Omental fat pad (tissue), 4 donors: ENCODE results near the gene PRKCE. TPM values are rescaled to one million over a fixed set of nuclear protein-coding genes. Genes with fewer than 3 reads are reported as not detected.

ENCODE experiments used
- ATAC-seq: fragments of 150-250 bp; one replicate; pipeline ENCODE4 v1.9.1; 2016; ENCODE audit warnings: mild to moderate bottlenecking, moderate library complexity; ENCODE audit not compliant: low FRiP score
- DNase-seq: peaks from one replicate; pipeline ENCODE4 v3.0.0-alpha.2; 2019; ENCODE audit warnings: low spot score
- CTCF ChIP-seq, 3 donors: fragments of 450-650 bp; IDR thresholded peaks; one replicate each; pipeline ENCODE4 v1.5.1; 2016 to 2017; ENCODE audit warnings: antibody characterized with exemption in 3 of 3, mild to moderate bottlenecking in 3 of 3, moderate library complexity in 2 of 3
- total RNA-seq, 4 donors: library from RNA; depleted of rRNA; stranded (reverse); fragments of >200 nt; gene quantifications; one replicate each; pipeline ENCODE4 v1.1.0, GENCODE V29; 2016

PRKCE gene
- total RNA-seq, 4 donors from 2014 or later = 8.8 to 24.3 (median 14.0) TPM

GRCh38 chr2:45796500-45796899 is 145.0 kb downstream of the PRKCE start:
- DNase-seq (no peak), ATAC-seq (no peak)
- TF ChIP-seq CTCF (IDR thresholded peaks at IDR 0.05) = no peak

GRCh38 chr2:45797451-45798230 is 146.2 kb downstream of the PRKCE start:
- no peak for DNase-seq
- no peak for TF ChIP-seq CTCF (IDR thresholded peaks at IDR 0.05)
- ATAC-seq = no peak

- no peak for TF ChIP-seq CTCF (IDR thresholded peaks at IDR 0.05)
- DNase-seq = no peak
- ATAC-seq = no peak
Measured at GRCh38 chr2:45799679-45800381, 148.4 kb downstream of the PRKCE start.

- no peak for DNase-seq
Measured at GRCh38 chr2:45802499-45803138, 151.1 kb downstream of the PRKCE start.

GRCh38 chr2:45804987-45805755 is 153.7 kb downstream of the PRKCE start:
- ATAC-seq (no peak), DNase-seq (no peak)
- no peak for TF ChIP-seq CTCF (IDR thresholded peaks at IDR 0.05)

More at GRCh38 chr2:45802499-45803138, 151.1 kb downstream of the PRKCE start:
- TF ChIP-seq CTCF (IDR thresholded peaks at IDR 0.05) = no peak
- no peak for ATAC-seq

GRCh38 chr2:45806563-45807358 is 155.3 kb downstream of the PRKCE start:
- ATAC-seq = no peak
- no peak for TF ChIP-seq CTCF (IDR thresholded peaks at IDR 0.05)
- no peak for DNase-seq
